Activated CD4-positive, alpha-beta T cell treated with anti-CD3 and anti-CD28 coated beads for 4 hours (primary cell): ENCODE data around the gene PCDHGB5.
A peak's percentile ranks its signal among the peaks of the same experiment; 100 is the strongest.
"Not testable (repeated sequence)": the region's sequence is repeated elsewhere in the genome, so short reads cannot be mapped to it uniquely, and the experiment has no call there.

Experiments
- DNase-seq, 2 donors: peaks; one replicate each; pipeline ENCODE4 v3.0.0-alpha.2; 2020

Gene PCDHGB5

DNA sequence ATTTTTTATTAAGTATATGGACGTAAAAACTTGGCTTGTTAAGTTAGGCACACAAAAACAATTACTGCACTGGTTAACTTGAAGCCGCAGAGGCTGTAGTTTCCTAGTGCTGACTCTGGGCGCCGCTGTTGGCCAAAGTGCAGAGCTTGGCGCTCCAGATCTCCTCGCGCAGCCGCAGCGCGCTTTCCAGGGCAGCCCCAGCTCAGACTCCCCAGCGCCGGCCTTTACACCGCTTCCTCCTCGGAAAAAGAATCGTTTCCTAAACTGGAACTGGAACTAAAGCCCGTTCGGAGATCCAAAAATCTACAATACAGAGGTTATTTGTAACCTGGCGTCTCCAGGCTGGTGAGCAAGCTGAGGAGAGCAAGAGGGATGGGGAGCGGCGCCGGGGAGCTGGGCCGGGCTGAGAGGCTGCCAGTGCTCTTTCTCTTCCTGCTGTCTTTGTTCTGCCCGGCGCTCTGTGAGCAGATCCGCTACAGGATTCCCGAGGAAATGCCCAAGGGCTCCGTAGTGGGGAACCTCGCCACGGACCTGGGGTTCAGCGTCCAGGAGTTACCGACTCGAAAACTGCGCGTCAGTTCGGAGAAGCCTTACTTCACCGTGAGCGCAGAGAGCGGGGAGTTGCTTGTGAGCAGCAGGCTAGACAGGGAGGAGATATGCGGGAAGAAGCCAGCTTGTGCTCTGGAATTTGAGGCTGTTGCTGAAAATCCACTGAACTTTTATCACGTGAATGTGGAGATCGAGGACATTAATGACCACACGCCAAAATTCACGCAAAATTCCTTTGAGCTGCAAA is at the start of gene PCDHGB5:
TSS of gene PCDHGB5 (plus strand) at position 192 of the 796 bp plus-strand sequence. CDS start at position 373, 181 bp downstream.
- not testable (repeated sequence) for DNase-seq

DNA sequence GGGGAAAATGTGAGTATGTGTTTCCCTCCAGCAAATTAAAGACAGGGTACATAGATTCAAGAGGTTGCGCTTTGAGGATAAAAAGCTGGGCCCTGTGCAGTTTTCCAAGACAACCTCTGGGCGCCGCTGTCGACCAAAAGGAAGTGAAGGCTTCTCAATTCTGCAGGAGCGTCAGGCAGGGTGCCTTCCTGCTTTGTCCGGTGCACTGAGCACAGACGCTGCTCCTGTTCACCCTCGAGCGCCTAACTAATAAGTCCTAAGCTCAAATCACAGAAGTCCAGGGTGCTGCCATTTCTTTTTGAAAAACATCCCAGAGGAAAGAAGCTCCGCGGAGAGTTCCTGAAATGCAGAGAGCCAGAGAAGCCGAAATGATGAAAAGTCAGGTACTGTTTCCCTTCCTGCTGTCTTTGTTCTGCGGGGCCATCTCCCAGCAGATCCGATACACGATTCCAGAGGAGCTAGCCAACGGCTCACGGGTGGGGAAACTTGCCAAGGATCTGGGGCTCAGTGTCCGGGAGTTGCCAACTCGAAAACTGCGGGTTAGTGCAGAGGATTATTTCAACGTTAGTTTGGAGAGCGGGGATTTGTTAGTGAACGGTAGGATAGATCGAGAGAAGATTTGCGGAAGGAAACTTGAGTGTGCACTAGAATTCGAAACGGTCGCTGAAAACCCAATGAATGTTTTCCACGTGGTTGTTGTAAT is 47.7 kb upstream of the PCDHGB5 start, which contains the start of gene PCDHGB1:
TSS of gene PCDHGB1 (plus strand) at position 183 of the 703 bp plus-strand sequence. CDS start at position 345, 162 bp downstream.
- DNase-seq = no peak

DNA sequence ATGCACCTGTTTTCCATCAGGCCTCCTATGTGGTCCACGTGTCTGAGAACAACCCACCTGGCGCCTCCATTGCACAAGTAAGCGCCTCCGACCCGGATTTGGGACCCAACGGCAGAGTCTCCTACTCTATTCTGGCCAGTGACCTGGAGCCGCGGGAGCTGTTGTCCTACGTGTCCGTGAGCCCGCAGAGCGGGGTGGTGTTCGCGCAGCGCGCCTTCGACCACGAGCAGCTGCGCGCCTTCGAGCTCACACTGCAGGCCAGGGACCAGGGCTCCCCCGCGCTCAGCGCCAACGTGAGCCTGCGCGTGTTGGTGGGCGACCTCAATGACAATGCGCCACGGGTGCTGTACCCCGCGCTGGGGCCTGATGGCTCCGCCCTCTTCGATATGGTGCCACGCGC is 46.2 kb upstream of the PCDHGB5 start:
- no peak for DNase-seq

DNA sequence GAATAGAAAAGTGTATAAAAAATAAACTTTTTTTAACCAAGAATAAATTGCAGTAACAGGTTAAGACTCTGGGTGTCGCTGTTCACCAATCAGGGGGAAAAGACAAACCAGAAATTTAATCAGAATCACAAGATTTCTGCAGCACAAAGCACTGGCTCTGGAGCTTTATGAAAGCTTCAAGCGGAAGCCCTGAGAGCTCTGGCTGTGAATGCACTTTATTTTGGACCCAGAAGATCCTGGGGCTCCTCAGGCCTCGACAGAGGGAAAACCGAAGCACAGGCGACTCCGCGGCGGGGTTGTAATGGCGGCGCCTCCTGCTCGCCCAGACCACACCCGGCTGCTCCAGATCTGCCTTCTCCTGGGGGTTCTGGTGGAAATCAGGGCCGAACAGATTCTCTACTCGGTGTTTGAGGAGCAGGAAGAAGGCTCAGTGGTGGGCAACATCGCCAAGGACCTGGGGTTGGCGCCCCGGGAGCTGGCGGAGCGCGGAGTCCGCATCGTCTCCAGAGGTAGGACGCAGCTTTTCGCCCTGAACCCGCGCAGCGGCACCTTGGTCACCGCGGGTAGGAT is 42.8 kb upstream of the PCDHGB5 start, which contains the start of gene PCDHGA4:
TSS of gene PCDHGA4 (plus strand) at position 122 of the 570 bp plus-strand sequence. CDS start at position 209, 87 bp downstream.
- DNase-seq = no peak

- no peak for DNase-seq
Observed at GRCh38 chr5:141355641-141356040, 42.1 kb upstream of the PCDHGB5 start.

- DNase-seq = no peak
Observed at GRCh38 chr5:141356133-141356532, 41.6 kb upstream of the PCDHGB5 start.

GRCh38 chr5:141356950-141357349 is 40.8 kb upstream of the PCDHGB5 start:
- no peak for DNase-seq

DNA sequence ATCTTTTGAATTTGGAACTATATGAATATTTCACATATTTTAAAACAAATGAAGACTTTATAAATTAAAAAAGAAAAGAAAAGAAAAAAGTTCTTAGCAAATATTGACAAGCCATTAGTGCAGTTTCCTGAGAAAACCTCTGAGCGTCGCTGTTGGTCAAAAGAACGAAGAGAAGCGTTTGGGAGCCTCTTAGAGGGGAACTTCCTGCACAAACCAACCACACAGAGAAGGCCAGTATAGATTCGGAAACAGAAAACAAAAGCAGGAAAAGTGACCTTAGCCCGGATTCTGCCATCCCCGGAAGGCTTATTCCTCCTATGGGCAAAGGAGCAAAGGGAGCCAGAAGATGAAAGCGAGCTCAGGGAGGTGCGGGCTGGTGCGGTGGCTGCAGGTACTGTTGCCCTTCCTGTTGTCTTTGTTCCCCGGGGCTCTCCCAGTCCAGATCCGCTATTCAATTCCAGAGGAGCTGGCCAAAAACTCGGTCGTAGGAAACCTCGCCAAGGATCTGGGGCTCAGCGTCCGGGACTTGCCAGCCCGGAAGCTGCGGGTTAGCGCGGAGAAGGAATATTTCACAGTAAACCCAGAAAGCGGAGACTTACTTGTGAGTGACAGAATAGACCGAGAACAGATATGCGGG is 37.8 kb upstream of the PCDHGB5 start, which contains the start of gene PCDHGB2:
TSS of gene PCDHGB2 (plus strand) at position 205 of the 637 bp plus-strand sequence. CDS start at position 347, 142 bp downstream.
- no peak for DNase-seq

DNA sequence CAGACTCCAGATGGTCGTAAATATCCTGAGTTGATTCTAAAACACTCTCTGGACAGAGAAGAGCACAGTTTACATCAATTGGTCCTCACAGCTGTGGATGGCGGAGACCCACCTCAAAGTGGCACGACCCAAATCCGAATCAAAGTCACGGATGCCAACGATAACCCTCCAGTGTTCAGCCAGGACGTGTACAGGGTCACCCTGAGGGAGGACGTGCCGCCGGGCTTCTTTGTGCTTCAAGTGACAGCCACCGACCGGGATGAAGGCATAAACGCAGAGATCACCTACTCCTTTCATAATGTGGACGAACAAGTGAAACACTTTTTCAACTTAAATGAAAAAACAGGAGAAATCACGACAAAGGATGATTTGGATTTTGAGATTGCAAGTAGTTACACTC is 37.1 kb upstream of the PCDHGB5 start:
- DNase-seq = no peak

- no peak for DNase-seq
Observed at GRCh38 chr5:141362719-141363118, 35.0 kb upstream of the PCDHGB5 start.

- DNase-seq = no peak
Observed at GRCh38 chr5:141363952-141364660, 33.6 kb upstream of the PCDHGB5 start, which contains the start of gene PCDHGA5. PCDHGA5 (plus strand) TSS chr5:141364162; CDS start chr5:141364331, 169 bp downstream.

- no peak for DNase-seq
Observed at GRCh38 chr5:141366016-141366896, 31.5 kb upstream of the PCDHGB5 start.

- DNase-seq = peak; percentile 7 to 14
Observed at GRCh38 chr5:141369994-141370848, 27.5 kb upstream of the PCDHGB5 start, which contains the start of gene PCDHGB3. PCDHGB3 (plus strand) TSS chr5:141370242; CDS start chr5:141370395, 153 bp downstream.

GRCh38 chr5:141371572-141372475 is 25.9 kb upstream of the PCDHGB5 start:
- no peak for DNase-seq

- no peak for DNase-seq
Observed at GRCh38 chr5:141373673-141374317, 24.0 kb upstream of the PCDHGB5 start, which contains the start of gene PCDHGA6. PCDHGA6 (plus strand) TSS chr5:141373891; CDS start chr5:141374084, 193 bp downstream.

- DNase-seq = no peak
Observed at GRCh38 chr5:141374627-141375026, 23.1 kb upstream of the PCDHGB5 start.

- DNase-seq = not testable (repeated sequence)
Observed at GRCh38 chr5:141375444-141376155, 22.1 kb upstream of the PCDHGB5 start.
